Right cardiac atrium (tissue), 5 donors: ENCODE results near the gene PRR9. TPM values are rescaled to one million over a fixed set of nuclear protein-coding genes. Genes with fewer than 3 reads are reported as not detected.

Experiments used
- ATAC-seq, 2 donors: fragments of 200-7000 bp; cut with Tn5 transposase; one replicate each; pipeline versions ENCODE4 v1.8.0 to v1.9.1; 2020; ENCODE audit warnings: moderate library complexity in 2 of 2, mild to moderate bottlenecking in 1 of 2
- DNase-seq, 3 donors: peaks; one replicate each; pipeline ENCODE4 v3.0.0-alpha.2; 2020
- H3K27ac ChIP-seq: one replicate; pipeline ENCODE4 v1.5.1; 2013; ENCODE audit warnings: mild to moderate bottlenecking, low read length, control low read depth, moderate library complexity
- H3K27me3 ChIP-seq: one replicate; pipeline ENCODE4 v1.6.1; 2013; ENCODE audit not compliant: control insufficient read depth, insufficient read depth
- H3K4me1 ChIP-seq: one replicate; pipeline ENCODE4 v1.6.1; 2013; ENCODE audit warnings: low read length; ENCODE audit not compliant: control insufficient read depth, insufficient read depth
- H3K4me3 ChIP-seq: one replicate; pipeline ENCODE4 v1.5.1; 2013; ENCODE audit warnings: low read length, control low read depth
- H3K9me3 ChIP-seq: one replicate; pipeline ENCODE4 v1.6.1; 2013; ENCODE audit warnings: low read length; ENCODE audit not compliant: control insufficient read depth
- WGBS: extraction: QIAGEN DNeasy Blood & Tissue Kit; methylation state at CpG from one replicate; pipeline ENCODE4 v1.1.7; 2013; 5-methylcytosine and 5-hydroxymethylcytosine counted together
- intact Hi-C, 4 donors: fragments of 100-400 bp; cut with DNase I; formaldehyde crosslinking; loops; one replicate each; pipeline versions ENCODE4 v1.11.0 to v1.14.0; 2022 to 2023
- polyA plus RNA-seq: library from polyadenylated mRNA; stranded (reverse); fragments of 200-250 nt; gene quantifications from one replicate; pipeline ENCODE4 v1.2.3, GENCODE V29; 2013
- total RNA-seq, 4 donors: library from RNA; stranded (reverse); fragmentation: NEBNext Ultra II Directional; extraction: Animal tissue kit (Norgen Biotek cat#: 25700); gene quantifications; one replicate each; pipeline ENCODE4 v1.2.1, GENCODE V29; 2021
- donor health status: healthy with polysubstance abuse.
- donor health status: DM: no; HTN: yes; CAD: no.
- donor health status: DM: no; HTN: no; CAD: no.
- donor health status: DM: no; HTN: yes; CAD: no; lungs with severe emphysema.
- donor health status: DM: yes; HTN: yes; CAD: no.

The PRR9 gene
- total and polyA plus RNA-seq, 5 donors: not detected

DNA sequence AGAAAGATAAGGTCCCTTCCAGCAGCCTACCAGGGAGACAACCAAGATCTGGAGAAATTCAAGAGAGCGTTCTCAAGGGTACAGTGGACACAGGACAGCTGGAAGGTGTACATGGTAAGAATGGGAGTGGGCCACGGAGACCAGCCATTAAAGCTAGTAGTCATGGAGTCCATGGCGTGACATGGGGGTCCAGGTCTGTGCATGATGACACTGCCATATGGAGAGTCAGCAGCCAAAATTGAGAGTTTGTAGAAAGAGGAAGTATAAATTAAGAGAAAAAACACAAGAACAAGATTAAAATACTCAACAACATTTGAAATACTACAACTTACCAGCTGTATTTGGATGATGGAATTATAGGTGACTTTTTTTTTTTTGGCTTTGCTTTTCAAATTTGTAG, 34.2 kb downstream of the PRR9 start:
- H3K27me3 ChIP-seq: no peaks in the 10 kb centered on the region
- DNase-seq: no peak
- H3K4me1 ChIP-seq: no peaks in the 10 kb centered on the region
- no peak for ATAC-seq
- no peak overlapping the region for H3K27ac ChIP-seq
- H3K4me3 ChIP-seq: no peak overlapping the region
- H3K9me3 ChIP-seq: no peaks in the 10 kb centered on the region
- intact Hi-C loops: no loop called here
- 87% methylated on average over 3 of the region's 3 CpGs for WGBS

DNA sequence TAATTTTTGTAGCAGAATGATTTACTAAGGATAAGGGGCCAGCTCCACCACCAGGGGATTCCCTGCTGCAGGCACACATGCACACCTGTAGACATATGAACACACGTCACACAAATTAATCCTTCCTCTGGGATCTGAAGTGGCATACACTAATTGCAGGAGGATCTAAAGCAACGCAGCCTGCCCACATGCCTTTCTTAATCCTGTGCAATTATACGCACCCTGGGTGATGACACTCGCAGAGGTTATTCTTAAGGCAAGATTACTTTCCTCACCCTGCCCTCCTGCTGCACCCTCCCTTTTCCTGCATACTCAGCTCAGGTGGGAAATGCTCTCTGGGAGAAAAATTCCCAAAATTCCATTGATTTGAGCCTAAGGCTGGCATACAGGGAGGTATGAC, 34.6 kb downstream of the PRR9 start:
- intact Hi-C loops: no loop called here
- no peak for DNase-seq
- 86% methylated on average over 4 of the region's 4 CpGs for WGBS

DNA sequence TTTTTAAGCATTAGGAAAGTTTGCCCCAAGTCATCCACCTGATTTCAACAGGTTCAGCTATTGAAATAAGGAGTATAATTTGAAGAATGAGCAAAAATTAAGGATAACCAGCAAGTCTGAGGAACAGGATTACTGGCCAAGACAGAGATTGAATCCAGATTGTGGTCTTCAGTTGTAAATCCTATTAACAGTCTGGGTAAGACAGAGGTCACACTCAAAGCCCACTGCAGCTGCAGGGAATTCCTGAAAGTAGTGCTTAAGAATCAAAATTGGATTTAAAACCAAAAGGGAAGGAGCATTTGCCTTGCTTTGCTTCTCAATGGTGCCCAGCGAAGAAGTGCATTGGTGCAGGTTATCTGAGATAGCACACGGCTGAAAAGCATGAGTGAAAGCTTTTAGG, 35.7 kb downstream of the PRR9 start:
- 40% methylated on average over 2 of the region's 2 CpGs for WGBS
- H3K4me1 ChIP-seq: no peaks in the 10 kb centered on the region
- H3K27ac ChIP-seq: no peak overlapping the region
- intact Hi-C loops: no loop called here
- ATAC-seq: no peak
- H3K9me3 ChIP-seq: no peaks in the 10 kb centered on the region
- no peak overlapping the region for H3K4me3 ChIP-seq
- no peaks in the 10 kb centered on the region for H3K27me3 ChIP-seq
- no peak for DNase-seq

More for the DNA sequence above, 34.6 kb downstream of the PRR9 start:
- Histone ChIP-seq H3K4me3 (no peak overlapping the region), H3K9me3 (no peaks in the 10 kb centered on the region), H3K27ac (no peak overlapping the region), H3K27me3 (no peaks in the 10 kb centered on the region), H3K4me1 (no peaks in the 10 kb centered on the region)
- ATAC-seq: no peak

DNA sequence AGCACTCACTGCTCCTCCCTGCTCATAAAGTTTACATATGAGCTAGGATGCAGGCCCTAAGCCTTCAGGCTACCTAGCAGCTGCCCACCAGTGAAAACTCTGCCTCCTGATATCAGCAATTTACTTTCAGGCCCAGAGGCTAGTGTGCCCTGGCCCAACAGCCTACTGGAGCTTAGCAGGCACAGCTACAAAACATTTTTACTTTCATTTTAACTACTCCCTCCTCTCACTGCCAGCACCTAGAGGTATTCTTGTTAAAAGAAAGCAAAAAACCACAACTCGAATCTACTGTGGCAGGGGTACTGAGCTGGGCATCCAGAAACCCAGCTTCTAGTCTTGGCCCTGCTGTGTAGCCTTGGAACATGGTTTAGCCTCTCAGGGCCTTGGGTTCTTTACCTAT, 36.3 kb downstream of the PRR9 start:
- ATAC-seq (no peak), DNase-seq (no peak)
- intact Hi-C loops: no loop called here
- WGBS: 57% methylated on average over 1 of the region's 1 CpG
- Histone ChIP-seq H3K27ac (no peak overlapping the region), H3K27me3 (no peaks in the 10 kb centered on the region), H3K4me3 (no peak overlapping the region), H3K9me3 (no peaks in the 10 kb centered on the region), H3K4me1 (no peaks in the 10 kb centered on the region)

DNA sequence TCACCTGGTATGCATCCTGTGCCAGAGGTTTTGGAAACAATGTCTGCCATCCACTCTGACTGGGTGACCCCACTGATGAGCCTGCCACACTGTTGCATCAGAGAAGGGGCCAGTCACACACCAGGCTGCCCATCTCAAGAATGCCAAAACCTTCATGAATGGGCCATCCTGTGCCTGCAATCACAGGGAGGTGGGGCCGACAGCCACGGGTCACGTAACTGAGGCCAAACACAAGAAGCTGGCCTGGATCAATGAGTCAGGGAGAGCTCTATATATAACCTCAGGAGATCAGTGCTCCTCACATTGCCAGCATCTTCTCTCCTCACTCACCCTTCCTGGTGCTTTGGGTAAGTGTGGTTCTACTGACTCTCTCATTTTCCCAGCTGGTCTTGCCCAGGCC, 42.0 kb downstream of the PRR9 start, which contains the start of gene LORICRIN:
Gene LORICRIN (plus strand): TSS at position 301 of the 400 bp plus-strand sequence. CDS start 1,263 bp downstream, outside the sequence.
- intact Hi-C loops: no loop called here
- H3K4me3 ChIP-seq: no peak within 1 kb of the TSS
- no peaks in the 10 kb centered on the region for H3K27me3 ChIP-seq
- 80% methylated on average over 3 of the region's 3 CpGs for WGBS
- DNase-seq: no peak
- H3K9me3 ChIP-seq: no peaks in the 10 kb centered on the region
- ATAC-seq: no peak
- no peak within 1 kb of the TSS for H3K27ac ChIP-seq
- peaks cover 3% of the 10 kb centered on the region for H3K4me1 ChIP-seq

DNA sequence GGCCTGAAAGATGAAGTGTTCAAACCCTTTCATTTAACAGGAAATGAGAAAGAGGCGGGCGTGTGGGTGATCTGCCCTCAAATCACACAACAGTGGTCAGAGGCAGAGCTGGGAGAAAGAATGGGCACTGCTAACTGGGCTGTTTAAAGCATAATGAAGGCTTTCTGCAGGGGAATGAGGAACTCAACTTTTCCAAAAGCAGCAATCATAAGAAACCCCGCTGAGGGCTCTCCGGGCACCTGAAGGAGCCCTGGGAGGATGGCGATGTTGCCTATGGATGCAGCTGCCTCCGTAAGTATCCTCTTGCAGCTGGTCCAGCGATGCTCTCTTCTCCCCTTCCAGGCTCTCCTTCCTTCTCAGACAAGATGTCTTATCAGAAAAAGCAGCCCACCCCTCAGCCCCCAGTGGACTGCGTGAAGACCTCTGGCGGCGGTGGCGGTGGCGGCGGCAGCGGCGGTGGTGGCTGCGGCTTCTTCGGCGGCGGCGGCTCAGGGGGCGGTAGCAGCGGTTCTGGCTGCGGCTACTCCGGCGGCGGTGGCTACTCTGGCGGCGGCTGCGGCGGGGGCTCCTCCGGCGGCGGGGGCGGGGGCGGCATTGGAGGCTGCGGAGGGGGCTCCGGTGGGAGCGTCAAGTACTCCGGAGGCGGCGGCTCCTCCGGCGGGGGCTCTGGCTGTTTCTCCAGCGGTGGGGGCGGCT, 43.3 kb downstream of the PRR9 start:
- intact Hi-C loops: no loop called here
- H3K27me3 ChIP-seq: no peaks in the 10 kb centered on the region
- DNase-seq (peak; percentile 25 to 59 (median 43)), ATAC-seq (peak; percentile 23 to 24)
- no peaks in the 10 kb centered on the region for H3K9me3 ChIP-seq
- H3K4me3 ChIP-seq: peak overlapping the region; percentile 56
- H3K27ac ChIP-seq: no peak overlapping the region
- peaks cover 3% of the 10 kb centered on the region for H3K4me1 ChIP-seq
- WGBS: 6% methylated on average over 45 of the region's 45 CpGs

DNA sequence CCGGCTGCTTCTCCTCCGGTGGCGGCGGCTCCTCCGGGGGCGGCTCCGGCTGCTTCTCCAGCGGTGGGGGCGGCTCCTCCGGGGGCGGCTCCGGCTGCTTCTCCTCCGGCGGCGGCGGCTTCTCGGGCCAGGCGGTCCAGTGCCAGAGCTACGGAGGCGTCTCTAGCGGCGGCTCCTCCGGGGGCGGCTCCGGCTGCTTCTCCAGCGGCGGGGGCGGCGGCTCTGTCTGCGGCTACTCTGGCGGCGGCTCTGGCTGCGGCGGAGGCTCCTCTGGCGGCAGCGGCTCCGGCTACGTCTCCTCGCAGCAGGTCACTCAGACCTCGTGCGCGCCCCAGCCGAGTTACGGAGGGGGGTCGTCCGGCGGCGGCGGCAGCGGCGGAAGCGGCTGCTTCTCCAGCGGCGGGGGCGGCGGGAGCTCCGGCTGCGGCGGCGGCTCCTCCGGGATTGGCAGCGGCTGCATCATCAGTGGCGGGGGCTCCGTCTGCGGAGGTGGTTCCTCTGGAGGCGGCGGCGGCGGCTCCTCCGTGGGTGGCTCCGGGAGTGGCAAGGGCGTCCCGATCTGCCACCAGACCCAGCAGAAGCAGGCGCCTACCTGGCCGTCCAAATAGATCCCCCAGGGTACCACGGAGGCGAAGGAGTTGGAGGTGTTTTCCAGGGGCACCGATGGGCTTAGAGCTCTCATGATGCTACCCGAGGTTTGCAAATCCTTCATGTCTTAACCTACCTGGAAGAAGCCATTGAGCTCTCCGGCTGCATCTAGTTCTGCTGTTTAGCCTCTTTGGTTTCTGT, 44.1 kb downstream of the PRR9 start:
- Histone ChIP-seq H3K4me3 (peak overlapping the region; percentile 56), H3K27me3 (no peaks in the 10 kb centered on the region), H3K27ac (no peak overlapping the region), H3K9me3 (no peaks in the 10 kb centered on the region), H3K4me1 (peaks cover 3% of the 10 kb centered on the region)
- peak; percentile 74 to 85 for ATAC-seq
- intact Hi-C loops: no loop called here
- 5% methylated on average over 77 of the region's 80 CpGs for WGBS
- DNase-seq: peak; percentile 54 to 81 (median 74)

DNA sequence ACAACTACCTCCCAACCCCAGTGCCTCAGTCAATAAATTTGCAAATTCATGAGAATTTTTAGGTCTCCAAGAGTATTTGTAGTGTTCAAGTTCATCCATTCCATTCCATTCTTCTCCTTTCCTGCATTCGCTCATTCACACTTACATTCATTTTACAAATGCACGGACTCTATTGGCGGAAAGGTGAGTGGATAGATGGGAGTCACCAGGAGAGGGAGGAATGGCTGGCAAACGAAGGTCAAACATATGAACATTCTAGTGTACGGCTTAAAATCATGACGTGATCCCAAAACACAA, 44.6 kb downstream of the PRR9 start:
- intact Hi-C loops: no loop called here
- DNase-seq (no peak), ATAC-seq (no peak)
- H3K4me1 ChIP-seq: peaks cover 3% of the 10 kb centered on the region
- H3K27me3 ChIP-seq: no peaks in the 10 kb centered on the region
- H3K4me3 ChIP-seq: no peak overlapping the region
- H3K9me3 ChIP-seq: no peaks in the 10 kb centered on the region
- no peak overlapping the region for H3K27ac ChIP-seq
- WGBS: 53% methylated on average over 6 of the region's 6 CpGs

DNA sequence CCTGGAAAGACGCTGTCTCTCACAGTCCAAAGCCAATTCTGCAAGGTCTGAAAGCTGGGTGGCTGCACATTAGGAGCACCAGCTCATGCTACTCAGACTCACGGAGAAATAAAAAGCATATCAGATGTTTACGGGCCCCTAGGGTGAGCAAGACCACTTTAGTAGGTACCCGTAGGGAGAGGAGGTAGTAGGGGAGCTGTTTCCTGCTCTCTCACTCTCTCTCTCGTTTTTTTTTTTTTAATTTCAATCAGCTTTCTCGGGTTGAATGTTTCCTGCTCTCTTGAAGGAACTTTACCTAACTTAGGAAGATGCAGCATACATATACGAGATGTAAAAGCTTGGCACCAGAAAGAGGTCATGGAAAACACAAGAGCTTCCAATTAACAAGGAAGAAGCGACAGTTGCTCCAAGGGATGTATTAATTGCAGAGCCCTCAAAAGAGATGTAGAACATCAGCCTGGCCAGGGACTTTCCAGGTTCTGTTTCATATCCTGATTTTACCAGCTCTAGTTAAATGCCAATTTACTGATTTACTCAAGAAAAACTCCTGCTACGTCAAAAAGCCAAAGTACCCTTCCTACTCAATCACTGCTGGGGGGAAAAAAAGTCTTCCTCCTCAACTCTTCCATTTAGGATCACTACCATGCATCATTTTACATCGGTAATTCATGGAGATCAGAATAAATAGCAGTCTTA, 45.2 kb downstream of the PRR9 start:
- DNase-seq (no peak), ATAC-seq (no peak)
- Histone ChIP-seq H3K9me3 (no peaks in the 10 kb centered on the region), H3K27ac (no peak overlapping the region), H3K27me3 (no peaks in the 10 kb centered on the region), H3K4me3 (no peak overlapping the region), H3K4me1 (peaks cover 3% of the 10 kb centered on the region)
- WGBS: 50% methylated on average over 10 of the region's 10 CpGs
- intact Hi-C loops: no loop called here

DNA sequence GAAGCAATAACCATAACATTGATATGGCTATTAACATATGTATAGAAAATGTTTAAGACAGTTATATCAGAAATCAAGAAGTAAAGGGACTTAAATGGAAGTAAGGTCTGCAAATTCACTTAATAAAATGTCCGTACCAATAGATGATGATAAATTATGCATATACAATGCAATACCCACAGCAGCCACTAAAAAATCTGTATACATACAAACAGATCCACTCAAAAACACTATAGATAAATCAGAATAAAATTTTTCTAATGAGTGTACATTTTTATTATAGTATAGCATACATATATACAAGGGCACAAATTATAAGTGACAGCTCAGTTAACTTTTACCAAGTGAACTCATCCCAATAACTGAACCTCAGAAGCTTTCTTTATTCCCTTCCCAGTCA, 48.1 kb downstream of the PRR9 start:
- no peak overlapping the region for H3K4me3 ChIP-seq
- intact Hi-C loops: no loop called here
- peaks cover 3% of the 10 kb centered on the region for H3K4me1 ChIP-seq
- H3K27me3 ChIP-seq: no peaks in the 10 kb centered on the region
- no peak overlapping the region for H3K27ac ChIP-seq
- DNase-seq: no peak
- H3K9me3 ChIP-seq: no peaks in the 10 kb centered on the region
- ATAC-seq: no peak
- whole genome bisulfite sequencing: 82% methylated on average over 1 of the region's 1 CpG
